Measurements from ENCODE around the gene MAP3K20.
"Not testable (repeated sequence)": the region's sequence is repeated elsewhere in the genome, so short reads cannot be mapped to it uniquely, and the experiment has no call there.

Gene MAP3K20

GRCh38 chr2:173278794-173279526, 203.3 kb downstream of the MAP3K20 start:
- DNase-seq (ENCODE audit: low read depth in 2 of 2), result no peak

- no peak for DNase-seq (ENCODE audit: low read depth in 2 of 2)
Measured at GRCh38 chr2:173279527-173279868, 203.9 kb downstream of the MAP3K20 start.

DNA sequence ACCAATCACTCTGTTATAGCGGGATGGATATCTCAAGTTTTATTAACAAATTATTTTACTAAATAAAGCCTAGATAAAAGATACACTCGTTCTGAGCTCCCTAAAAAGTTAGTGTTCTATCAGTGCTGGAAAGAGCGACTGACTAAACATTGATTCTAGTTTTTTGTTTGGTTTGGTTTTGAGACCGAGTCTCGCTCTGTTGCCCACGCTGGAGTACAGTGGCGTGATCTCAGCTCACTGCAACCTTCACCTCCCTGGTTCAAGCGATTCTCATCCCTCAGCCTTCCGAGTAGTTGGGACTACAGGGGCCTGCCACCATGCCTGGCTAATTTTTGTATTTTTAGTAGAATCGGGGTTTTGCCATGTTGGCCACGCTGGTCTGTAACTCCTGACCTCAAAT, 205.2 kb downstream of the MAP3K20 start:
- no peak for DNase-seq (ENCODE audit: low read depth in 2 of 2)

DNA sequence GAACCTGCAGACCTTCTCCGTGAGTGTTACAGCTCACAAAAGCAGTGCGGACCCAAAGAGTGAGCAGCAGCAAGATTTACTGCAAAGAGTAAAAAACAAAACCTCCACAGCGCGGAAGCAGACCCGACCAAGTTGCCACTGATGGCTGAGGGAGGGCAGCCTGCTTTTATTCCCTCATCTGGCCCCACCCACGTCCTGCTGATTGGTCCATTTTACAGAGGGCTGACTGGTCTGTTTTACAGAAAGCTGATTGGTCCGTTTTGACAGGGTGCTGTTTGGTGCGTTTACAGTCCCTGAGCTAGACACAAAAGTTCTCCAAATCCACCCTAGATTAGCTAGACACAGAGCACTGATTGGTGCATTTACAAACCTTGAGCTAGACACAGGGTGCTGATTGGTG, 206.3 kb downstream of the MAP3K20 start:
- DNase-seq (ENCODE audit: low read depth in 2 of 2), result not testable (repeated sequence)

DNA sequence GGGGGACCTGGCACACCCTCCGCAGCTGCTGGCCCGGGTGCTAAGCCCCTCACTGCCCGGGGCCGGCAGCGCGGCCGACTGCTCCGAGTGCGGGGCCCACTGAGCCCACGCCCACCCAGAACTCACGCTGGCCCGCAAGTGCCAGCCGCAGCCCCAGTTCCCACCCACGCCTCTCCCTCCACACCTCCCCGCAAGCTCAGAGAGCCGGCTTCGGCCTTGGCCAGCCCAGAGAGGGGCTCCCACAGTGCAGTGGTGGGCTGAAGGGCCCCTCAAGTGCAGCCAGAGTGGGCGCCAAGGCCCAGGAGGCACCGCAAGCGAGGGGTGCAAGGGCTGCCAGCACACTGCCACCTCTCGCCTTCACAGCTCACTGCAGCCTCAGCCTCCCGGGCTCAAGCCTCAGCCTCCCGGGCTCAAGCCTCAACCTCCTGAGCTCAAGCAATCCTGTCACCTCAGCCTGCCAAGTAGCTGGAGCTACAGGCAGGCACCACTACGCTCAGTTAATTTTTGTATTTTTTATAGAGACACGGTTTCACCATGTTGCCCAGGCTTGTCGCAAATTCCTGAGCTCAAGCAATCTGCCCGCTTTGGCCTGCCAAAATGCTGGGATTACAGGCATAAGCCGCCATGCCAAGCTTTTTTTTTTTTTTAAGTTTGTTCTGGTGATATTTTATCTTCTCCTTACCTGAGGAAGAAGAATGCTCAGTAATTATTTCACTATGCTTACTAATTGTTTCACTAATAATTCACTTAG, 207.3 kb downstream of the MAP3K20 start:
- DNase-seq (ENCODE audit: low read depth in 2 of 2), result no peak

DNA sequence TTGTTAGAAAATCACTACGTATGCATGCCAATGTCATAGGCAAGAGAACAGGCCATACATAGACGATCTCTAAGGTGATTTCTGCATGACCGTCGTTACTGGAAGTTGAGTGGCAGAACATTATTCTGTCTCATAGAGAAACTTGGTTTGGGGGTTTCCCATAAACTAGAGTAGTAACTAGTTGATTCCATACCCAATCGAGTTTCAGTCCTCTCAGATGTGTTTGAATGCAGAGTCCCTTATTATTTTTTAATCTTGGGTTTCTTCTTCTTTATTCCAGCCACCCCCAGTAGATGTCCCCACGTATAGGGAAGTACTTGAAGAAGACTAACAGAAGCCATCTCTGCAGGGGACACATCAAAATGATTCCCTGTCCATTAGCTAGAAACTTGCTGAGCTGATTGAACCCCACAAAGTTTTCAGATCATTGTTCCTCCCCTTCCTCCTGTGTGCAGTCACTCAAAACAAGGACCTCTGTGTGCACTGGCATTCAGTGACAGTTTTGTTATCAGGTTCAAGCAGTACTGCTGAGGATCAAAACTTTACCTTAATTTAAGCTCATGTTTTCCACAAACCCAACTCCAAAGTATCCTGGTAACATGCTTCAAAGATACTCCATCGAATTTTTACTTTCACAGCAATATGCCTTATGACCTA, 210.6 kb downstream of the MAP3K20 start:
- DNase-seq (ENCODE audit: low read depth in 2 of 2), result no peak

DNA sequence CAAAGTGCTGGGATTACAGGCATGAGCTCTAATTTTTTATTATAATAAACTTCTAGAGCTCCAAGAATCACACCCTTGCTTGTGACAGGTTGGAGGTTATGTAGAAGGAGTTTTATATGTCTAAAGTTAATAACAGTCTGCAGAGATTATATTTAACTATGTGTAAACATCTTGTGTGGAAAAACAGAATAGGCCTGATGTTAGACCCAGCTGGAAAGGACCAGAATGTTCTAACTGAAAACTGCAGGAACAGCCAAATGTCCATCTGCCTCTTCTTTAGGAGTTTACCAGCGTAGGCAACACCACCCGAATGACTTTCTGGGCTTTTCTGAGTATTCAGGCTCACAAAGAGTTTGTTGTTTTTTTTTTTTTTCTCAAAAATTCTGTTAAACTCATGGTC, 211.9 kb downstream of the MAP3K20 start:
- DNase-seq (ENCODE audit: low read depth in 2 of 2), result no peak

DNA sequence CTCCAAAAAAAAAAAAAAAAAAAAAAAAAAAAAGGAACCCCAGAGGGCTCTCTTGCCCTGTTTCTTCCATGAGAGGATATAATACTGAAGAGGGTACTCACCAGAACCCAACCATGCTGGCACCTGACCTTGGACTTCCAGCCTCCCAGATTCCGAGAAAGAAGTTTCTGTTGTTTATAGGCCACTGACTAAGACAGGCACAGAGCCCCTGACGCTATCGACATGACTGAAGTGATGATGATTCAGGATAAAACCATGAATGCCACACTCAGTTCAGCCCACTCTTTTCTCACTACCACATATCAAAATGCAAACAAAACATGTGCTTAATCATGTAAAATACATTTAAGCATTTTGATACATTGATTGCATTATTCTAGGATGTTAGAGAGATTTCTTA, 212.9 kb downstream of the MAP3K20 start:
- DNase-seq (ENCODE audit: low read depth in 2 of 2), result no peak

GRCh38 chr2:173290046-173290445, 214.4 kb downstream of the MAP3K20 start:
- DNase-seq (ENCODE audit: low read depth in 2 of 2), result no peak

GRCh38 chr2:173290518-173290917, 214.9 kb downstream of the MAP3K20 start:
- no peak for DNase-seq (ENCODE audit: low read depth in 2 of 2)

GRCh38 chr2:173291412-173291811, 215.8 kb downstream of the MAP3K20 start:
- DNase-seq (ENCODE audit: low read depth in 2 of 2), result no peak

DNA sequence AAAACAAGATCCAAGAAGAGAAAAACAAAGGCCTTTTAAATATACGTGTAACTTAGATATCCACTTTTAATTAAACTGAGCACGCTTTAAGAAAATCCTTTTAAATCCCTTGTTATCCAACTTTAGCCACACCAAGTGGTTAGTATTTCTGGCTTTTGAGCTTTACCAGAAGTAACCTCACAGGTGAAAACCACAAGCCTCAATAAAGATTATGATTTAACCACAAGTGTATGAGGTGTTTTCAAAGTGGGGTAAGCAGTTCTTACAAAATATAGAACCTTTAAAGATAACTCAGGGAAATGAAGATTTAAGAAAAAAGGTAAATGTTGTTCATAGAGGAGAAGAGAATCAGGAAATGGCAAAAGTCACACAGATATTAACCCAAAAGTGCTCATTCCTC, 220.6 kb downstream of the MAP3K20 start:
- DNase-seq (ENCODE audit: low read depth in 2 of 2), result no peak

GRCh38 chr2:173298536-173299097, 223.0 kb downstream of the MAP3K20 start:
- DNase-seq (ENCODE audit: low read depth in 2 of 2), result no peak

GRCh38 chr2:173299764-173300163, 224.1 kb downstream of the MAP3K20 start:
- DNase-seq (ENCODE audit: low read depth in 2 of 2), result no peak

DNA sequence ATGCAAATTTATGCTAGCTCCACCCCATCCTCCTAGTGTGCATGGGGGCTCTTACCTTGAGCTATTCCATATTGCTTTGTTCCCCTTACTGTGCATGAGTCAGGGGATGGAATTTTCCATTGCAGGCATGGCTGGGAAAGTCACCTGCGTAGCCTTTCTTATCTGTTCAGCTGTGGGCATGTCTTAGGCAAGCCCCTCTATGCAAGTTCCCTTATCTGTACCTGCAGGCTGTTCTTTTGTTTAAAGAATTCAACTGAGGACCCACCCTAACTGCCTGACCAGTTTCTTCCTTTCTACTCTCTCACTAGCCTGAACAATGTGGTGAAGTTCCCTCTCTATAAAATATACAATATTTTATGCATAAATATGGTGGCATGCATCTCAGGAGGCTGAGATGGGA, 224.8 kb downstream of the MAP3K20 start:
- no peak for DNase-seq (ENCODE audit: low read depth in 2 of 2)

DNA sequence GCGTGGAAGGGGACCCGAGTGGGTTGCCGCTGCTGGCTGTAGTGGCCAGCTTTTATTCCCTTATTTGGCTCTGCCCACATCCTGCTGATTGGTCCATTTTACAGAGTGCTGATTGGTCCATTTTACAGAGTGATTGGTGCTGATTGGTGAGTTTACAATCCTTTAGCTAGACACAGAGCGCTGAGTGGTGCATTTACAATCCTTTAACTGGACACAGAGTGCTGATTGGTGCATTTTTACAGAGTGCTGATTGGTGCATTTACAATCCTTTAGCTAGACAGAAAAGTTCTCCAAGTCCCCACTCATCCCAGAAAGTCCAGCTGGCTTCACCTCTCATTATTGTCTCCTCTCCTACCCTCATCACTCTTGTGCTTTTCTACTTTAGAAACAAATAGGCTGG, 225.9 kb downstream of the MAP3K20 start:
- not testable (repeated sequence) for DNase-seq (ENCODE audit: low read depth in 2 of 2)

- no peak for DNase-seq (ENCODE audit: low read depth in 2 of 2)
Measured at GRCh38 chr2:173305303-173305702, 229.7 kb downstream of the MAP3K20 start.

DNA sequence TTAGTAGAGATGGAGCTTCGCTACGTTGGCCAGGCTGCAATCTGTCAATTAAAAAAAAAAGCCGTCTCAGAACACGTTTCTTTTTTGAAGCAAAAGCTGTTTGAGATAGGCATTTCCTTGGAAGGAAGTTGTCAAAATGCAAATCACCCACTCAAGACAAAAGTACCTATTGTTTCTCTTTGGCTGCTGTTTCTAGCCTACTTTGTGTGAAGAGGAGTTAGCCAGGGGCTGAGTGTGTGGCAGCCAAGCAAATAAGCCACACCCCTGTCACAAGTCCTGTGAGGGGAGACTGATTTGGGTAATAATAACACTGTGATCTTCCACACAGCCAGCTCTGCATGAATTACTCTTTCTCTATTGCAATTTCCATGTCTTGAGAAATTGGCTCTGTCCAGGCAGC, 231.6 kb downstream of the MAP3K20 start:
- no peak for DNase-seq (ENCODE audit: low read depth in 2 of 2)

DNA sequence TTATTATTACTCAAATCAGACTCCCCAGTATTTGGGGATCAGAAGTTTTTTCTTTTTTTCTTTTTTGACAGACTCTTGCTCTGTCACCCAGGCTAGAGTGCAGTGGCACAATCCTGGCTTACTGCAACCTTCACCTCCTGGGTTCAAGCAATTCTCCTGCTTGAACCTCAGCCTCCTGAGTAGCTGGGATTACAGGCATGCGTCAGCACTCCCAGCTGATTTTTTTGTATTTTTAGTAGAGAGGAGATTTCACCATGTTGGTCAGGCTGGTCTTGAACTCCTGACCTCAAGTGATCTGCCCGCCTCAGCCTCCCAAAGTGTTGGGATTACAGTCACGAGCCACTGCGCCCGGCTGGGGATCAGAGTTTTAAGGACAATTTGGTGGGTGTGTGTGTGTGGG, 233.7 kb downstream of the MAP3K20 start:
- DNase-seq (ENCODE audit: low read depth in 2 of 2), result not testable (repeated sequence)

GRCh38 chr2:173311844-173312606, 236.4 kb downstream of the MAP3K20 start:
- DNase-seq (ENCODE audit: low read depth in 2 of 2), result no peak

Data from activated CD4-positive, alpha-beta T cell treated with anti-CD3 and anti-CD28 coated beads for 24 hours (primary cell).